HG03378 (cell line): ENCODE measurements around the gene RMDN2.
"Not testable (repeated sequence)": the region's sequence is repeated elsewhere in the genome, so short reads cannot be mapped to it uniquely, and the experiment has no call there.

Experiments
- ATAC-seq: cut with Tn5 transposase; IDR thresholded peaks from one replicate; pipeline ENCODE4 v1.9.1; 2021; ENCODE audit warnings: mild to moderate bottlenecking, moderate library complexity; ENCODE audit not compliant: unreplicated experiment

The RMDN2 gene

GRCh38 chr2:37930392-37930791, 5.3 kb downstream of the RMDN2 start:
- not testable (repeated sequence) for ATAC-seq

GRCh38 chr2:37932873-37933272, 7.8 kb downstream of the RMDN2 start:
- not testable (repeated sequence) for ATAC-seq

DNA sequence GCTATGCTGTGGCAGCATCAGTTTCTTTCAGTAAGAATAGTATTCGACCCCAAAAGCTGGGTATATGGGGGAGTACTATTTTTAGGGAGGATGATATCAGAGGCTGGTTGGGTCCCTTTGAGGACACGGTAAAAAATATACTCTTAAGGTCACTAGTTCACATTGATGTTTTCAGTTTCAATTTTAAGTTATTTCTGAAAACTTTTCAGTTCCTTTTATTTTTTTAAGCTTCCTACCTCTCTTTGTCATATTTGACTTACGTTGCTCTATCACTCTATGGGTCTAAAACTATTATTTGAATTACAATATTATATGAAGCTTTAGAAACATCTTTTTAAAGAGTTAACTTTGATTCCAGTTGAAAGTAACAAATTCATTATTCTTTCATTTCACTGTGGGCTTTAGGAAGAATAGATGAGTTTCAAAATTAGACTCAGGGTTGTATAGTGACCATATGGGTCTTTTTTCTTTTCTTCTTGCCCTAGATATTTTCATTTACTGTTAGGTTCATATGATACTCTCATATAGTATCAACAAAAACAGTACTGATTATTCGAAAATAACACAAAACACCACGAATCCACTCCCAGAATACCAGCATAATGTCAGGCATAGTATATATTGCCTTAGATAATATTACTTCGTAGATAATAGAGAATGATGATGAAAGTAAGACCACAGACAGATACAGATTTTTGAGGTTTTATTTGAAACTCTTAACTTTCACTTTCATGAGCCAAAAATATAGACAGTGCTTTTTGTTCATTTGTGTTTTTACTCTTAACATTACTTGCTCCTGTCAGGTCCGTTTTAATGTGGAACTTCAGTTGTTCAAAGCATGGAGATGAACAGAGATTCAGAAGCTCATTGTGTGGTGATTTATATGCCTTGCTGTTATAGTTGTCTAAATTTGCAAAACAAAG, 9.8 kb downstream of the RMDN2 start:
- peak; percentile 93 for ATAC-seq

GRCh38 chr2:37937568-37937967, 12.5 kb downstream of the RMDN2 start:
- not testable (repeated sequence) for ATAC-seq

- not testable (repeated sequence) for ATAC-seq
Observed at GRCh38 chr2:37941267-37941666, 16.2 kb downstream of the RMDN2 start.

- ATAC-seq, result no peak
Observed at GRCh38 chr2:37944268-37944667, 19.2 kb downstream of the RMDN2 start.

- ATAC-seq, result no peak
Observed at GRCh38 chr2:37947306-37947705, 22.2 kb downstream of the RMDN2 start.

DNA sequence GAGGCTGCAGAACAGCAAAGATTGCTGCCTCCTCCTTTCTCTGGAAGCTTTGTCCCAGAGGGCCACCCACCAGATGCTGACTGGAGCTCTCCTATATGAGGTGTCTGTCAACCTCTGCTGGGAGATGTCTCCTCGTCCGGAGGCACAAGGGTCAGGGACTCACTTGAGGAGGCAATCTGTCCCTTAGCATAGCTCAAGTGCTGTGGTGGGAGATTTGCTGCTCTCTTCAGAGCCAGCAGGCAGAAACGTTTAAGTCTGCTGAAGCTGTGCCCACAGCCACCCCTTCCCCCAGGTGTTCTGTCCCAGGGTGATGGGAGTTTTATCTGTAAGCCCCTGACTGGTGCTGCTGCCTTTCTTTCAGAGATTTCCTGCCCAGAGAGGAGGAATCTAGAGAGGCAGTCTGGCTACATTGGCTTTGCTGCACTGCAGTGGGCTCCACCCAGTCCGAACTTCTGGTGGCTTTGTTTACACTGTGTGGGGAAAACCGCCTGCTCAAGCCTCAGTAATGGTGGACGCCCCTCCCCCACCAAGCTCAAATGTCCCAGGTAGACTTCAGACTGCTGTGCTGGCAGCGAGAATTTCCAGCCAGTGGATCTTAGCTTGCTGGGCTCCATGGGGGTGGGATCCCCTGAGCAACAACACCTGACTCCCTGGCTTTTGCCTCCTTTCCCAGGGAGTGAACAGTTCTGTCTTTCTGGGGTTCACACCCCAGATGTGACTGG, 37.1 kb downstream of the RMDN2 start:
- not testable (repeated sequence) for ATAC-seq

- ATAC-seq, result not testable (repeated sequence)
Observed at GRCh38 chr2:37962740-37963121, 37.6 kb downstream of the RMDN2 start.

GRCh38 chr2:37963901-37964300, 38.8 kb downstream of the RMDN2 start:
- not testable (repeated sequence) for ATAC-seq

- ATAC-seq, result no peak
Observed at GRCh38 chr2:37966326-37966725, 41.2 kb downstream of the RMDN2 start.

- no peak for ATAC-seq
Observed at GRCh38 chr2:37969731-37970130, 44.6 kb downstream of the RMDN2 start.

DNA sequence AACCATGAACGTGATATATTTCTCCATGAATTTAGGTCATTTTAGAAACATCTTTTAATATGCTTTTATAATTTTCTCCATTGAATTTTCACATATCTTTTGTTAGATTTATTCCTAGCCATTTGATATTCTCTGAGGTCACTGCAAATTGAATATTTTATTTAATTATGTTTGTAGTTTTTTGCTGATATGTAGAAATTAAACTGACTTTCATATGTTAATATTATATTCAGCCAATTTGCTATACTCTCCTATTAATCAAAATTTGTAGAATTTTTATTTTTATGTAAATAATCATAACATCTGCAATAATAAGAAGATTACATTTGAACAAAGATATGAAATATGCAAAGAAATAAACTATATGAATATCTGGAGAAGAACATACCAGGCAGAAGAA, 46.9 kb downstream of the RMDN2 start:
- no peak for ATAC-seq

DNA sequence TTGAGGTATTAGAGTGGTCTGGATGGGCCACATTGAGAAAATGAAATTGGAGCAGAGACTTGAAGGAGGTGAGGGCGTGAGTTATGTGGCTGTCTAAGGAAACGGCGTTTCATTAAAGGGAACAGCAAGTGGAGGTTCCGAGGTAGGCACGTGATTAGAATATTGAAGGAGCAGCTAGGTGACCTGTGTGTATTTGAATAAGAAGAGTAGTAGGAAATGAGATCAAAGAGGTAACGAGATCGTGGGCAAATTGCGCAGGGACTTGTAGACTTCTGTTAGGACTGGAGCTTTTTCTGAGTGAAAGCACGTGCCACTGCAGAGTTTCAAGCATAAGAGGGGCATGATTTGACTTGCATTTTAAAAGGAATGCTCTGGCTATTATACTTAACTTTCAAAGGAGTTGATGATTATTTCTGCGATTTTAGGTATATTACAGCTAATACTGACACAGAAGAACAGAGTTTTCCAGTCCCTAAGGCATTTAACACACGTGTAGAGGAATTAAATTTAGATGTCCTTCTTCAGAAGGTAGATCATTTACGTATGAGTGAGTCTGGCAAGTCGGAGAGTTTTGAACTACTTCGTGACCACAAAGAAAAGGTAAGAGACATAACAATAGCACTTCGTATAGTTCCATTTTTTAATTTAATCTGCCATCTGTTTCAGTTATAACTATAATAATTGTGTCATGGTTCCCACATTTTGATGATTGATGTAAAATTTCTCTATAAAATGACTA, 48.7 kb downstream of the RMDN2 start:
- no peak for ATAC-seq

- ATAC-seq, result no peak
Observed at GRCh38 chr2:37975808-37976207, 50.7 kb downstream of the RMDN2 start.

DNA sequence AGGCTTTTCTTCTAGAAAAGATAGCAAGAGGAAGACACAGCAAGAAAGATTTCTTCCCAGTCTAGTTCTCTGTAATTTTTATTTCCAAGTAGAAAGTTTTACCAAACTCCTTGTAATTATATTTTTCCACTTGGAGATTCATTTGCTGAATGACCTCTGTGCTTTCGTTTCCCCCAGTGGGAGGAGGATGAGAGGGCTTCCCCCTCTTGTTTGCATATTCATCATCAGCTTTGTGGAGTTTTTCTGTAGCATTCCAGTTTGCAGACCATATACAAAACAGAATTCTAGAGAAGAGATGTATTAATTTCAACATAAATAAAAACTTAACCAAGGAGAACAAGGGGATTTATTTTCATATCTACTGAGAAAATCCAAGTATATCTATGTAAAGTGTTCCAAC, 51.3 kb downstream of the RMDN2 start:
- ATAC-seq, result no peak

GRCh38 chr2:37982147-37982582, 57.1 kb downstream of the RMDN2 start:
- ATAC-seq, result no peak

- no peak for ATAC-seq
Observed at GRCh38 chr2:37982847-37983246, 57.8 kb downstream of the RMDN2 start.

GRCh38 chr2:37983719-37984118, 58.6 kb downstream of the RMDN2 start:
- no peak for ATAC-seq

GRCh38 chr2:37984176-37984575, 59.1 kb downstream of the RMDN2 start:
- no peak for ATAC-seq

DNA sequence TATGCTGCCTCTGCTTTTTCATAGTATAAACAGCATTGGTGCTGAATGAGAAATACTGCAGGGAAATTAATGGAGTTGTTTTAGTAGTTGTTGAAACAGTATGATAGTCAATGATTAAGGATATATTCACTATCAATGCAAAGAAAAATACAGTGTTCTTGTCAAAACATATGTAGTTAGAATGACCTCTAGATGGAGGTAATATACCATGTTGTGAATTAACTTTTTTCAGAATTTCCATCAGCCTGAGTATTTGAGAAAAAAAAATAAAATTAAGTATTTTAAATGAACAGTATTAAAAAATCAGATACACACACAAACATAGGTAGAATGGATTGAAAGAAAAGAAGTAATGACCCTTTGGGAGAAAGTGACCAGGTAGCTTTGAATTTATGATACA, 59.5 kb downstream of the RMDN2 start:
- ATAC-seq, result no peak
